Measurements from ENCODE around the gene PNPLA5.

PNPLA5 gene

DNA sequence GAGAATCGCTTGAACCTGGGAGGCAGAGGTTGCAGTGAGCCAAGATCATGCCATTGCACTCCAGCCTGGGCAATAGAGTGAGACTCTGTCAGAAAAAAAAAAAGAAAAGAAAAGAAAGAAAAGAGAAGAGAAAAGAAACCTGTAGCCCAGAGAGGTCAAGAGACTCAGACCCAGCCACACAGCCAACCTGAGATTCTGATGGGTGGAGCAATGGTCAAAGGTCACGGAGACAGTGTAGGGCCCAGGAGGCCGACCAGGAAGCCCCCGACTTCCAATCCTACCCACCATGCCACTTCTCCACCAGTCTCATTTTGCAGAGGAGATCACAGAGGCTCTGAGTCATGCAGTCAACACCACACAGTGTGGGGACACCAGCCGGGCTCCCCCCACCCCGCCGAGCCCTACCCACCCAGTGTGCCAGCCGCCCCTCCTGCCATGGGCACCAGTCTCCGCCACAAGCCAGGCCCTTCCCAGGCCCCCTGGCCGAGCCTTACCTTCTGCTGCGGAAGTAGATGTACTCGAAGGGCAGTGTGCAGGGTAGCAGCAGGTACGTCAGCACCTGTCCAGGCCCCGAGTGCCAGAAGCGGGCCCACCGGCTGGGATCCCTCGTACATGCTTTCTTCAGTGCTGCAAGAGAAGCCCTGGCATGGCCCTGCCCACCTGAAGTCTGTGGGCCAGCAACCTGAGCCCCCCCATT lies 7.9 kb downstream of the PNPLA5 start:
- Histone ChIP-seq H3K4ac (ENCODE audit: low read depth in 1 of 2, low read length in 2 of 2) (no peak overlapping the region), H3K4me2 (ENCODE audit: low read length, poor library complexity, severe bottlenecking) (no peak overlapping the region), H3K79me1 (replicated peaks; ENCODE audit: low read length, poor library complexity, severe bottlenecking) (no peaks in the 10 kb centered on the region), H2BK5ac (ENCODE audit: low read depth, low read length, poor library complexity, severe bottlenecking) (no peak overlapping the region), H4K8ac (ENCODE audit: low read length) (no peak overlapping the region), H3K18ac (ENCODE audit: low read depth in 1 of 2, low read length in 2 of 2) (no peak overlapping the region), H2BK15ac (ENCODE audit: low read depth, poor library complexity, severe bottlenecking) (no peak overlapping the region), H3K4me1 (ENCODE audit: control insufficient read depth, insufficient read depth, low read depth, low read length) (no peaks in the 10 kb centered on the region), H3K9me3 (ENCODE audit: control insufficient read depth, low read length) (peaks cover 5% of the 10 kb centered on the region), H3K23ac (ENCODE audit: low read length in 2 of 2) (no peak overlapping the region), H2BK12ac (ENCODE audit: low read length in 2 of 2) (no peak overlapping the region), H3K27ac (ENCODE audit: low read length, poor library complexity, severe bottlenecking) (no peak overlapping the region), H3K14ac (ENCODE audit: low read length in 2 of 2) (no peak overlapping the region), H3K36me3 (ENCODE audit: control insufficient read depth in 1 of 2, insufficient read depth in 2 of 2, low read depth in 1 of 2, low read length in 2 of 2) (no peaks in the 10 kb centered on the region), H3K4me3 (ENCODE audit: insufficient read depth in 1 of 2, low read depth in 1 of 2, low read length in 2 of 2) (no peak overlapping the region), H3K9ac (ENCODE audit: low read length) (no peak overlapping the region), H2AK5ac (ENCODE audit: low read length, severe bottlenecking) (no peak overlapping the region), H2BK120ac (ENCODE audit: low read depth, low read length) (no peak overlapping the region), H4K91ac (ENCODE audit: low read length) (no peak overlapping the region), H3K27me3 (ENCODE audit: control insufficient read depth in 1 of 2, insufficient read depth in 1 of 2, low read length in 2 of 2) (peaks cover 26 to 53% of the 10 kb centered on the region in 2 experiments), H2AFZ (ENCODE audit: low read depth, low read length) (no peak overlapping the region)
- DNase-seq, result no peak
- WGBS, result 90% methylated on average over 17 of the region's 17 CpGs

DNA sequence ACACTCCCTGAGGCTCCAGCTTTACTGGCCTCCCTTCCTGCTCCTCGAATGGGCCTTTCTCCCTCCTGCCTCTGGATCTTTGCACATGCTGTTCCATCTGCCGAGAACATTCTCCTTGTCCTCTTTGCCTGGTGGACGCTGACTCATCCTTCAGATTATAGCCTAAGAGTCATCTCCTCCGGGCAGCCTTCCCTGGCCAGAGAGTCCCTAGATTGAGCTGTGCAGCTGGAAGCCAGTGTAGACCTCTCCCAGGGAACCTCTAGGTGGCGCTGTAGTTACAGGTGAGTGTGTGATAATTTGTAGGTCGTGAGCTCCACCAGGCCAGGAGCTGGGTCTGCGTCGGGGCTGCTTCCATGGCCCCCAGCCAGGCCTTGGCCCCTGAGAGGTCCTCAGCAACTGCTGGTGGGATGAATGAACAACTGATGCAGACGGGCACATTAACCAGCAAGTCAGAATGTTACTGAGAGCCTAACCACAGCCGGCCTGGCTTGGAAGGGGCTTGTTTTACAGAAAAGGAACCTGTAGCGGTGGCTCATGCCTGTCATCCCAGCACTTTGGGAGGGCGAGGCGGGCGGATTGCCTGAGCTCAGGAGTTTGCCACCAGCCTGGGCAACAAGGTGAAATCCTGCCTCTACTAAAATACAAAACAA lies 8.7 kb downstream of the PNPLA5 start:
- Histone ChIP-seq H3K79me1 (replicated peaks; ENCODE audit: low read length, poor library complexity, severe bottlenecking) (no peaks in the 10 kb centered on the region), H2BK12ac (ENCODE audit: low read length in 2 of 2) (no peak overlapping the region), H3K4me3 (ENCODE audit: insufficient read depth in 1 of 2, low read depth in 1 of 2, low read length in 2 of 2) (no peak overlapping the region), H3K14ac (ENCODE audit: low read length in 2 of 2) (no peak overlapping the region), H2BK120ac (ENCODE audit: low read depth, low read length) (no peak overlapping the region), H3K4me1 (ENCODE audit: control insufficient read depth, insufficient read depth, low read depth, low read length) (no peaks in the 10 kb centered on the region), H3K9me3 (ENCODE audit: control insufficient read depth, low read length) (peaks cover 5% of the 10 kb centered on the region), H2BK5ac (ENCODE audit: low read depth, low read length, poor library complexity, severe bottlenecking) (no peak overlapping the region), H3K36me3 (ENCODE audit: control insufficient read depth in 1 of 2, insufficient read depth in 2 of 2, low read depth in 1 of 2, low read length in 2 of 2) (no peaks in the 10 kb centered on the region), H4K91ac (ENCODE audit: low read length) (no peak overlapping the region), H3K4me2 (ENCODE audit: low read length, poor library complexity, severe bottlenecking) (no peak overlapping the region), H3K27me3 (ENCODE audit: control insufficient read depth in 1 of 2, insufficient read depth in 1 of 2, low read length in 2 of 2) (peaks cover 26 to 59% of the 10 kb centered on the region in 2 experiments), H3K9ac (ENCODE audit: low read length) (no peak overlapping the region), H2BK15ac (ENCODE audit: low read depth, poor library complexity, severe bottlenecking) (no peak overlapping the region), H3K4ac (ENCODE audit: low read depth in 1 of 2, low read length in 2 of 2) (no peak overlapping the region), H2AK5ac (ENCODE audit: low read length, severe bottlenecking) (no peak overlapping the region), H3K18ac (ENCODE audit: low read depth in 1 of 2, low read length in 2 of 2) (no peak overlapping the region), H2AFZ (ENCODE audit: low read depth, low read length) (no peak overlapping the region), H4K8ac (ENCODE audit: low read length) (no peak overlapping the region), H3K27ac (ENCODE audit: low read length, poor library complexity, severe bottlenecking) (no peak overlapping the region), H3K23ac (ENCODE audit: low read length in 2 of 2) (no peak overlapping the region)
- 33% methylated on average over 12 of the region's 14 CpGs for WGBS
- DNase-seq, result peak; percentile 63

DNA sequence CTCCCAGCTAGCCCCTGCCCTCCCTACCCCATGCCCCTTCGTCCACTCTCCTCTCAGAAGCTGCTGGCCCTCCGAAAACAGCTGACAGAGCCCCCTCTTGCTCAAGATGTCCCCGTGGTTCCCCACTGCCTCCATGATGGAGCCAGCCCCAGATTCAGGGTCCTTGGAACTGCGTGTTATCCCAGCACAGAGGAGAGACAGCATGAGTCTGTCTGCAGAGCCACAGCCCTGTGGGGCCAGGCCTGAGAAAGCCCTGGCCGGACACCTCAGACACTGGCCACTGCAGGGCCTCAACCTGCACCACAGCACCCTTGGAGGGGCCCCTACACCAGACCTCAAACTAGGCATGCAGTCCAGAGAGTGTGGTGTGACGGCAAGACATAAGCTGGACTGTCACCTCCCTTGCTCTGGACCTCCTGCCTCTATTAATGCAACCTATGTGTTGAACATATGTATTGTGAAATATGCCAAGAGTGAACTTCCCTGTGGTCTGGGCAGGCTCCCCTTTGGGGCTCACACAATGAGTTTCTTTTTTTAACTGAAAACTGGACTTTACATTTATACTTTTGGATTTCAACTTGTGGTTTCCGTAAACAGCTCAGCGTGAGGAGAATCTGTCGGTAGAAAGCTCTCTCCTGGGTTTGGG lies 9.6 kb downstream of the PNPLA5 start:
- H3K9ac ChIP-seq (ENCODE audit: low read length), result no peak overlapping the region
- no peak overlapping the region for H4K8ac ChIP-seq (ENCODE audit: low read length)
- no peak overlapping the region for H3K4me2 ChIP-seq (ENCODE audit: low read length, poor library complexity, severe bottlenecking)
- no peaks in the 10 kb centered on the region for H3K4me1 ChIP-seq (ENCODE audit: control insufficient read depth, insufficient read depth, low read depth, low read length)
- H3K4ac ChIP-seq (ENCODE audit: low read depth in 1 of 2, low read length in 2 of 2), result no peak overlapping the region
- H2BK5ac ChIP-seq (ENCODE audit: low read depth, low read length, poor library complexity, severe bottlenecking), result no peak overlapping the region
- DNase-seq, result no peak
- 84% methylated on average over 9 of the region's 9 CpGs for WGBS
- H3K23ac ChIP-seq (ENCODE audit: low read length in 2 of 2), result no peak overlapping the region
- H3K14ac ChIP-seq (ENCODE audit: low read length in 2 of 2), result no peak overlapping the region
- peaks cover 26 to 59% of the 10 kb centered on the region in 2 experiments for H3K27me3 ChIP-seq (ENCODE audit: control insufficient read depth in 1 of 2, insufficient read depth in 1 of 2, low read length in 2 of 2)
- H2BK12ac ChIP-seq (ENCODE audit: low read length in 2 of 2), result no peak overlapping the region
- no peaks in the 10 kb centered on the region for H3K79me1 ChIP-seq (replicated peaks; ENCODE audit: low read length, poor library complexity, severe bottlenecking)
- no peaks in the 10 kb centered on the region for H3K36me3 ChIP-seq (ENCODE audit: control insufficient read depth in 1 of 2, insufficient read depth in 2 of 2, low read depth in 1 of 2, low read length in 2 of 2)
- H2BK120ac ChIP-seq (ENCODE audit: low read depth, low read length), result no peak overlapping the region
- no peak overlapping the region for H3K18ac ChIP-seq (ENCODE audit: low read depth in 1 of 2, low read length in 2 of 2)
- no peak overlapping the region for H4K91ac ChIP-seq (ENCODE audit: low read length)
- H2BK15ac ChIP-seq (ENCODE audit: low read depth, poor library complexity, severe bottlenecking), result no peak overlapping the region
- H3K4me3 ChIP-seq (ENCODE audit: insufficient read depth in 1 of 2, low read depth in 1 of 2, low read length in 2 of 2), result no peak overlapping the region
- peaks cover 5% of the 10 kb centered on the region for H3K9me3 ChIP-seq (ENCODE audit: control insufficient read depth, low read length)
- no peak overlapping the region for H3K27ac ChIP-seq (ENCODE audit: low read length, poor library complexity, severe bottlenecking)
- H2AK5ac ChIP-seq (ENCODE audit: low read length, severe bottlenecking), result no peak overlapping the region
- H2AFZ ChIP-seq (ENCODE audit: low read depth, low read length), result no peak overlapping the region
